ENCODE data around the gene KDM1A.
A peak's percentile ranks its signal among the peaks of the same experiment; 100 is the strongest.

Gene KDM1A

DNA sequence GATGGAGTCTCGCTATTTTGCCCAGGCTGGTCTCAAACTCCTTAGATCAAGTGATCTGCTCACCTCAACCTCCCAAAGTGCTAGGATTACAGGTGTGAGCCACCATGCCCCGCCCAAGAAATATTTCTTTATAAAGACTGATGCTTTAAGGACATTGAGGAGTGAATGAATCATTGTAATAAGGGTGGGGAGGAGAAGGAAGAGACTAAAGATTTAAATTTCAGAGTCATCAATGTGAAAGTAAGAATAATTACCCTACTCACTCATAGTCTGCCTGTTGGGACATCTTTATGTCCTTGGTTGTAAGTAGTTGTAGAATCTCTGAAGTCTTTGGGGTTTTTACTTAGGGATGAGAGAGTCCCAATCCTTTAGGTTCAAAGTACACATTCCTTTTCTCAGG lies 7.3 kb downstream of the KDM1A start:
- Histone ChIP-seq H2BK15ac (replicated peaks; ENCODE audit: low read depth) (no peak overlapping the region), H3K4me1 (ENCODE audit: control insufficient read depth, low read depth, low read length) (no peaks in the 10 kb centered on the region), H3K4me3 (ENCODE audit: low read length) (no peak overlapping the region), H3K18ac (ENCODE audit: low read length) (no peak overlapping the region), H4K5ac (ENCODE audit: low read length) (no peak overlapping the region), H2BK120ac (ENCODE audit: low read depth, low read length) (no peak overlapping the region), H3K79me2 (ENCODE audit: control insufficient read depth, insufficient read depth, low read length) (peaks cover 88% of the 10 kb centered on the region), H3K27ac (ENCODE audit: low read depth, low read length) (no peak overlapping the region), H3K27me3 (ENCODE audit: insufficient read depth, low read length, poor library complexity) (no peaks in the 10 kb centered on the region), H3K9ac (ENCODE audit: low read length) (no peak overlapping the region), H2BK5ac (ENCODE audit: low read length) (no peak overlapping the region), H3K79me1 (ENCODE audit: low read length) (no peaks in the 10 kb centered on the region), H3K4me2 (ENCODE audit: low read length) (no peak overlapping the region), H3K23ac (ENCODE audit: low read length) (no peak overlapping the region), H4K8ac (ENCODE audit: low read depth, low read length) (no peak overlapping the region), H3K36me3 (ENCODE audit: control insufficient read depth, insufficient read depth, low read length) (no peaks in the 10 kb centered on the region), H2AK5ac (ENCODE audit: low read length) (no peak overlapping the region), H3K4ac (ENCODE audit: low read depth, low read length) (no peak overlapping the region), H3K56ac (ENCODE audit: low read length) (no peak overlapping the region)
- no peak for DNase-seq
- no CpG with 5 or more reads among the region's 2 CpGs for WGBS (ENCODE audit: extremely low coverage, insufficient coverage, low lambda C conversion rate)

DNA sequence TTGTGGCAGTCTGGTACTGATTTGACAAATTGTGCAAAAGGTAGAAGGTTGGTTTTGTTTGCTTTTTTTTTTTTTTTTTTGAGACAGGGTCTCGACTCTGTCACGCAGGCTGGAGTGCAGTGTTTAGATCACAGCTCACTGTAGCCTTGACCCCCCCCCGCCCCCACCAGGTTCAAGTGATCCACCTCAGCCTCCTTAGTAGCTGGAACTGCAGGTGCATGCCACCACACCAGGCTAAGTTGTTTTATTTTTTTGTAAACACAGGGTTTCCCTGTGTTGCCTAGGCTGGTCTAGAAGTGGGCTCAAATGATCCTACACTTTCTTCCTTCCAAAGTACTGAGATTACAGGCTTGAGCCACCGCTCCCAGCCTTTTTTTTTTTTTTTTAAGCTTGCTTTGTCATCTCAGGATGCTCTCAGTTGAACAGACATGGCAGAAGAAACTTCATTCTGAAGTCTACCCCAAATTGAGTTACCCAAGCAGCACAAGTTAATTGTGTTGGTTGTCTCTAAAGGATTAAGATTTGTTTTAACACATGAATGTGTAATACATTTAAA lies 8.2 kb downstream of the KDM1A start:
- Histone ChIP-seq H3K4me2 (ENCODE audit: low read length) (no peak overlapping the region), H3K18ac (ENCODE audit: low read length) (no peak overlapping the region)
- WGBS (ENCODE audit: extremely low coverage, insufficient coverage, low lambda C conversion rate): no CpG with 5 or more reads among the region's 4 CpGs

DNA sequence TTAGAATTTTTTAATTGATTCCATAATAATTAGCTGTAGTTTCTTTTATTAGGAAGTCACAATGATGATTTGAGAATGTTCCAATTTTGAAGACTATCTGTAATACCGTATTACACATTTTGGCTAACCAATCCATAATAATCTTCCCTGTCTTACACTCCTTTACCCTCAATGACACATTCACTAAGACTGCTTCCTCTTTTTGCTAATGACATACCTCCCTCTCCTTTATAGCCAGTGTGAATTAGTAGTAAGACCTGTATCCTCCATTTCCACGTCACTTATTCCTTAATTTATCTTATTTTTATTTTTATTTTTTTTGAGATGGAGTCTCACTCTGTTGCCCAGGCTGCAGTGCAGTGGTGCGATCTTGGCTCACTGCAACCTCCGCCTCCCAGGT lies 10.1 kb downstream of the KDM1A start:
- no peak for DNase-seq
- H4K5ac ChIP-seq (ENCODE audit: low read length): no peak overlapping the region
- no peak overlapping the region for H3K4me2 ChIP-seq (ENCODE audit: low read length)
- H3K23ac ChIP-seq (ENCODE audit: low read length): no peak overlapping the region
- H3K79me1 ChIP-seq (ENCODE audit: low read length): peaks cover 2% of the 10 kb centered on the region
- no peak overlapping the region for H2AK5ac ChIP-seq (ENCODE audit: low read length)
- peaks cover 79% of the 10 kb centered on the region for H3K79me2 ChIP-seq (ENCODE audit: control insufficient read depth, insufficient read depth, low read length)
- H3K56ac ChIP-seq (ENCODE audit: low read length): no peak overlapping the region
- no peak overlapping the region for H3K27ac ChIP-seq (ENCODE audit: low read depth, low read length)
- no peak overlapping the region for H3K9ac ChIP-seq (ENCODE audit: low read length)
- H3K18ac ChIP-seq (ENCODE audit: low read length): no peak overlapping the region
- no peak overlapping the region for H3K4ac ChIP-seq (ENCODE audit: low read depth, low read length)
- H2BK120ac ChIP-seq (ENCODE audit: low read depth, low read length): no peak overlapping the region
- H2BK5ac ChIP-seq (ENCODE audit: low read length): no peak overlapping the region
- H3K4me3 ChIP-seq (ENCODE audit: low read length): no peak overlapping the region
- no peaks in the 10 kb centered on the region for H3K36me3 ChIP-seq (ENCODE audit: control insufficient read depth, insufficient read depth, low read length)
- H3K4me1 ChIP-seq (ENCODE audit: control insufficient read depth, low read depth, low read length): no peaks in the 10 kb centered on the region
- WGBS (ENCODE audit: extremely low coverage, insufficient coverage, low lambda C conversion rate): no CpG with 5 or more reads among the region's 4 CpGs
- H2BK15ac ChIP-seq (replicated peaks; ENCODE audit: low read depth): no peak overlapping the region
- no peaks in the 10 kb centered on the region for H3K27me3 ChIP-seq (ENCODE audit: insufficient read depth, low read length, poor library complexity)
- no peak overlapping the region for H4K8ac ChIP-seq (ENCODE audit: low read depth, low read length)

More for the DNA sequence above, 8.2 kb downstream of the KDM1A start:
- no peak overlapping the region for H3K9ac ChIP-seq (ENCODE audit: low read length)
- H2BK15ac ChIP-seq (replicated peaks; ENCODE audit: low read depth): no peak overlapping the region
- H3K27me3 ChIP-seq (ENCODE audit: insufficient read depth, low read length, poor library complexity): no peaks in the 10 kb centered on the region
- H3K27ac ChIP-seq (ENCODE audit: low read depth, low read length): no peak overlapping the region
- H3K79me2 ChIP-seq (ENCODE audit: control insufficient read depth, insufficient read depth, low read length): peaks cover 86% of the 10 kb centered on the region
- H3K4me1 ChIP-seq (ENCODE audit: control insufficient read depth, low read depth, low read length): no peaks in the 10 kb centered on the region
- no peak overlapping the region for H2BK120ac ChIP-seq (ENCODE audit: low read depth, low read length)
- H4K5ac ChIP-seq (ENCODE audit: low read length): no peak overlapping the region
- H3K36me3 ChIP-seq (ENCODE audit: control insufficient read depth, insufficient read depth, low read length): no peaks in the 10 kb centered on the region
- no peak overlapping the region for H2AK5ac ChIP-seq (ENCODE audit: low read length)
- no peak for DNase-seq
- no peak overlapping the region for H3K4me3 ChIP-seq (ENCODE audit: low read length)
- peaks cover 2% of the 10 kb centered on the region for H3K79me1 ChIP-seq (ENCODE audit: low read length)
- no peak overlapping the region for H3K23ac ChIP-seq (ENCODE audit: low read length)
- H3K56ac ChIP-seq (ENCODE audit: low read length): no peak overlapping the region
- no peak overlapping the region for H4K8ac ChIP-seq (ENCODE audit: low read depth, low read length)
- no peak overlapping the region for H2BK5ac ChIP-seq (ENCODE audit: low read length)
- H3K4ac ChIP-seq (ENCODE audit: low read depth, low read length): no peak overlapping the region

DNA sequence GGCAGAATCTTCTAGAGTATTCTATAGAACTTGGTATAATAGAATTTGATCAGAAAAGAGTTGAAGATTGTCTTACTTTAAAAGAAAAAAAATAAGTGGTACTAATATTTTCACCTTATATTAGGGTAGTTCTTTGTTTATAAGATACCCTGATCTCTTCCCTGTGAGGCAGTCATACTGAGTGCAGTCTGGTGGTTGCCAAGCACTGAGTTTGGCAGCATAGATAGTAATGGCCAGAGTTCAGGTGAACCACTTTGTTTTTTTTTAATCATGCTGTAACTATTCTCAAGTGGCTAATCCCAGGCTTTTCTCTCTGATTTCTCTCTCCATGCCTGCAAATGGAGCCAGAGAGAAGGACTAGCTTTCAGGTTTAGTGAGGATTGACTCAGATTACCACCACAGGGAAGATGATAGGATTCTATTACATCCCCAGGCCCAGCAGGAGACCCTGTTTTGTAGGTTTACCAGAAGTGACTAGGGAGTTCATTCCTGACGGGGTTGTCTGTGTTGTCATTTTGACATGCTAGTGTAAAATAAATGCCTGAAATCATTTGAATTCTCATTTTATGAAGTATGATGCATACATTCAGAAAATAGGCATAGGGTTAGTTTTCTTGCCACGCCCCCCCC lies 16.7 kb downstream of the KDM1A start:
- Histone ChIP-seq H3K4me3 (ENCODE audit: low read length) (no peak overlapping the region), H3K23ac (ENCODE audit: low read length) (no peak overlapping the region), H4K5ac (ENCODE audit: low read length) (no peak overlapping the region), H4K8ac (ENCODE audit: low read depth, low read length) (no peak overlapping the region), H2BK15ac (replicated peaks; ENCODE audit: low read depth) (no peak overlapping the region), H2AK5ac (ENCODE audit: low read length) (no peak overlapping the region), H3K79me1 (ENCODE audit: low read length) (peaks cover 6% of the 10 kb centered on the region), H3K79me2 (ENCODE audit: control insufficient read depth, insufficient read depth, low read length) (peaks cover 68% of the 10 kb centered on the region), H3K4me1 (ENCODE audit: control insufficient read depth, low read depth, low read length) (peaks cover 5% of the 10 kb centered on the region), H3K9ac (ENCODE audit: low read length) (no peak overlapping the region), H2BK5ac (ENCODE audit: low read length) (no peak overlapping the region), H3K4me2 (ENCODE audit: low read length) (no peak overlapping the region), H3K27me3 (ENCODE audit: insufficient read depth, low read length, poor library complexity) (no peaks in the 10 kb centered on the region), H3K56ac (ENCODE audit: low read length) (no peak overlapping the region), H2BK120ac (ENCODE audit: low read depth, low read length) (no peak overlapping the region), H3K36me3 (ENCODE audit: control insufficient read depth, insufficient read depth, low read length) (no peaks in the 10 kb centered on the region), H3K18ac (ENCODE audit: low read length) (no peak overlapping the region), H3K4ac (ENCODE audit: low read depth, low read length) (no peak overlapping the region), H3K27ac (ENCODE audit: low read depth, low read length) (no peak overlapping the region)
- WGBS (ENCODE audit: extremely low coverage, insufficient coverage, low lambda C conversion rate): no CpG with 5 or more reads among the region's 2 CpGs
- peak; percentile 95 for DNase-seq

DNA sequence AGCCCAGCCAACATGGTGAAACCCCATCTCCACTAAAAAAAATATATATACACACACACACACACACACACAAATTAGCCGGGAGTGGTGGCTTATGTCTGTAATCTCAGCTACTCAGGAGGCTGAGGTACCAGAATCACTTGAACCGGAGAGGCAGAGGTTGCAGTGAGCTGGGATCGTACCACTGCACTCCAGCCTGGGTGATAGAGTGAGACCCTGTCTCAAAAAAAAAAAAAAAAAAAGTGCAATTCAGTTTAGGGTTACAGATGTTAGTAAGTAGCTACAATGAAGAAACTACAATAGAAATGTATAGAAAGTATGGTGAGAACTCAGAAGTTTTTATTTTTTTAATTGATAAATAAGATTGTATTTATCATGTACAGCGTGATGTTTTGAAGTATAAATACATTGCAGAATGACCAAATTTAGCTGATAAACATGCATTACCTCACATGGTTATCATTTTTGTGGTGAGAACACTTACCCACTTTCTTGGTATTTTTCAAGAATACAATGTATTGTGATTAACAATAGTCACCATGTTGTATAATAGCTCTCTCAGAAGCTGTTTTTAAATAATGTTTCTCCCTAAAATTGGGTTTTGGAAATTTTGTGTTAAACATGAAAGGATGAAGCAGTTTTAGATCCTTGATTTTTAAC lies 17.9 kb downstream of the KDM1A start:
- no peak overlapping the region for H3K56ac ChIP-seq (ENCODE audit: low read length)
- no peak overlapping the region for H3K18ac ChIP-seq (ENCODE audit: low read length)
- no peak overlapping the region for H2BK120ac ChIP-seq (ENCODE audit: low read depth, low read length)
- H3K4me2 ChIP-seq (ENCODE audit: low read length): no peak overlapping the region
- no peak overlapping the region for H4K5ac ChIP-seq (ENCODE audit: low read length)
- no peak overlapping the region for H3K4ac ChIP-seq (ENCODE audit: low read depth, low read length)
- H2AK5ac ChIP-seq (ENCODE audit: low read length): no peak overlapping the region
- no peak overlapping the region for H4K8ac ChIP-seq (ENCODE audit: low read depth, low read length)
- H3K27ac ChIP-seq (ENCODE audit: low read depth, low read length): no peak overlapping the region
- H2BK15ac ChIP-seq (replicated peaks; ENCODE audit: low read depth): no peak overlapping the region
- H3K36me3 ChIP-seq (ENCODE audit: control insufficient read depth, insufficient read depth, low read length): no peaks in the 10 kb centered on the region
- H2BK5ac ChIP-seq (ENCODE audit: low read length): no peak overlapping the region
- DNase-seq: no peak
- H3K79me1 ChIP-seq (ENCODE audit: low read length): peaks cover 4% of the 10 kb centered on the region
- H3K9ac ChIP-seq (ENCODE audit: low read length): no peak overlapping the region
- H3K23ac ChIP-seq (ENCODE audit: low read length): no peak overlapping the region
- WGBS (ENCODE audit: extremely low coverage, insufficient coverage, low lambda C conversion rate): 100% methylated on average over 1 of the region's 4 CpGs
- H3K79me2 ChIP-seq (ENCODE audit: control insufficient read depth, insufficient read depth, low read length): peaks cover 60% of the 10 kb centered on the region
- H3K4me1 ChIP-seq (ENCODE audit: control insufficient read depth, low read depth, low read length): peaks cover 5% of the 10 kb centered on the region
- H3K27me3 ChIP-seq (ENCODE audit: insufficient read depth, low read length, poor library complexity): no peaks in the 10 kb centered on the region
- H3K4me3 ChIP-seq (ENCODE audit: low read length): no peak overlapping the region
